ENCODE measurements around the gene DPP10. TPM values are rescaled to one million over a fixed set of nuclear protein-coding genes. Genes with fewer than 3 reads are reported as not detected.

The DPP10 gene
- total RNA-seq, 4 donors from 2014 or later, result 1.9 to 4.6 (median 3.9) TPM

DNA sequence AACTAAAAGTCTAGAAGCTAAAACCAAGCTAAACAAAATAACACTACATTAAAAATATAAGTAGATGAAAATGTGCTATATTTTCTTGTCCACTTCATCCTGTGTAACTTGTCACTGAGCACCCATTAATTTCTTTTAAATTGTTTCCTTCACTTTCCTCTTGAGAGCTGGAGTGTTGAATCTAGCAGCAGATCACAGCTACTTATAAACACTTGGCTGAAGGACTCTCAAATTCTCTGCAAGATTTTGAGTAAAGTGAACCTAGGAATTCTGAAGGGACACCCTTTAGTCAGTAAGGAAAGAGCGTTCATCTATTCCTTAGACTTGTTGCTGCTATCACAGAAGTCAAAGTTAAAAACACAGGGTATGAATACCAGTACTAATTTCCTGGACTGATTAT is 1163.9 kb downstream of the DPP10 start:
- Histone ChIP-seq H3K36me3 (no peaks in the 10 kb centered on the region), H3K27ac (no peak overlapping the region), H3K9me3 (no peaks in the 10 kb centered on the region), H3K4me1 (no peaks in the 10 kb centered on the region), H3K27me3 (no peaks in the 10 kb centered on the region), H3K4me3 (no peak overlapping the region)
- 14 to 36% methylated on average over 1 of the region's 1 CpG for WGBS, 2 donors (ENCODE audit: low coverage in 1 of 2)
- no peak for TF ChIP-seq CTCF (IDR thresholded peaks at IDR 0.05)
- TF ChIP-seq POLR2A (IDR thresholded peaks at IDR 0.05), result no peak
- no peak for TF ChIP-seq EP300 (IDR thresholded peaks at IDR 0.05)
- no peak for TF ChIP-seq POLR2AphosphoS5 (IDR thresholded peaks at IDR 0.05)
- ATAC-seq, result no peak

DNA sequence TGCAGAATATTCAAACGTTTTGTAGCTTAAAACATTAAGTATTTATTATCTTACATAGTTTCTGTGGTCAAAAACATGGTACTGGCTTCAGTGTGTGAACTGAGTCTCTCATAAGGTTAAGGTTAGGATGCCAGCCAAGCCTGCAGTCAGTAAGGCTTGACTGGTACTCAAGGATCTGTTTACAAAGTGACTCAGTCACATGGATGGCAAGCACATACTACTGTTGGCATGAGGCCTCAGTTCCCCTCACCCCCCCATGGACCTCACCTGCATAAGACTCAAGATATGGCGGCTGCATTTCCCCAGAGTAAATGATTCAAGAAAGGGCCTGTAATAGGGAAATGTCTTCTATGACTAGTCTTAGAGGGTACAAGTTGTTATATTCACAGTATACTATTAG is 1167.5 kb downstream of the DPP10 start:
- Histone ChIP-seq H3K4me3 (no peak overlapping the region), H3K36me3 (no peaks in the 10 kb centered on the region), H3K27me3 (no peaks in the 10 kb centered on the region), H3K27ac (no peak overlapping the region), H3K9me3 (no peaks in the 10 kb centered on the region), H3K4me1 (no peaks in the 10 kb centered on the region)
- 42 to 64% methylated on average over 1 to 2 of the region's 2 CpGs for WGBS, 2 donors (ENCODE audit: low coverage in 1 of 2)
- ATAC-seq, result no peak
- TF ChIP-seq CTCF (IDR thresholded peaks at IDR 0.05) (no peak), POLR2AphosphoS5 (IDR thresholded peaks at IDR 0.05) (no peak), EP300 (IDR thresholded peaks at IDR 0.05) (no peak), POLR2A (IDR thresholded peaks at IDR 0.05) (no peak)

DNA sequence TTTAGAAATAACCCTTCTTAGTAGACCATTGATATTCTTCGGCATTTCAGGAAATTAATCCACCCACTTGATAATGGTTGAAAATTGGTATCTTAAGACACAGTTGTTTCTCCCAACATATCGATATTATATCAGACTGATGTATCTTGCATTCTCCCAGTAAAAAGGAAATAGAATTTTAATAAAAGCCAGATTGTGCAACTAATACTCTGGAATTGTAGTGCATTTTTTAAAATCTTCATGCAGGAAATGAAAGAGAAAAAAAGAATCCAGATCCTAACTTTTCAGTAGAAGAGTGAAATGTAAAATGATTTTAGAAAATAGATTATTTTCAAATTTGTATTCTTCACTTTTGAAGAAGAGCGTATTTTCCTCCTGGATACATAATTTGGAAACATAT is 1168.4 kb downstream of the DPP10 start:
- WGBS, 2 donors (ENCODE audit: low coverage in 1 of 2), result 87 to 90% methylated on average over 3 of the region's 3 CpGs
- ATAC-seq, result no peak
- TF ChIP-seq POLR2A (IDR thresholded peaks at IDR 0.05) (no peak), EP300 (IDR thresholded peaks at IDR 0.05) (no peak), CTCF (IDR thresholded peaks at IDR 0.05) (no peak), POLR2AphosphoS5 (IDR thresholded peaks at IDR 0.05) (no peak)
- no peaks in the 10 kb centered on the region for H3K36me3 ChIP-seq
- H3K27me3 ChIP-seq, result no peaks in the 10 kb centered on the region
- no peaks in the 10 kb centered on the region for H3K4me1 ChIP-seq
- H3K27ac ChIP-seq, result no peak overlapping the region
- no peaks in the 10 kb centered on the region for H3K9me3 ChIP-seq
- no peak overlapping the region for H3K4me3 ChIP-seq

DNA sequence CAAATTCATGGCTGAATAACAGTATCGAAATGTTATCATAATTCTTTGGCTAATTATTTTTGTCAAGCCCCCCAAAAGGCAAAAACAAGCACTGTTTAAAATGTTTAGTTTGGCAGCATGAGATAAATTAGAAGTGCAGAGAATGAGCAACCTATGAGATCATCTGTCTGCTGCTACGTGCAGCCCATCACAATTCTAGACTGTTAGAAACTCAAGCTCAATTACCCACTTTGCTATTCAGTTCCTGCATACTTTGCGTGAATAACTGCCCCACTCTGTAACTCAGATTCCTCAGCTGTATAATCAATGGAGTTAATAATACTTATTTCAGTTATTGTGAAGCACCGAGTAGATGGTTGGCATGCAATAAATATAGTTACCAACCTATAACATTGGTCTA is 1181.9 kb downstream of the DPP10 start:
- no peaks in the 10 kb centered on the region for H3K4me1 ChIP-seq
- WGBS, 2 donors (ENCODE audit: low coverage in 1 of 2), result 54 to 72% methylated on average over 4 of the region's 4 CpGs

More for the DNA sequence above, 1181.9 kb downstream of the DPP10 start:
- no peak for ATAC-seq
- H3K4me3 ChIP-seq, result no peak overlapping the region
- H3K27me3 ChIP-seq, result no peaks in the 10 kb centered on the region
- TF ChIP-seq POLR2AphosphoS5 (IDR thresholded peaks at IDR 0.05) (no peak), POLR2A (IDR thresholded peaks at IDR 0.05) (no peak), EP300 (IDR thresholded peaks at IDR 0.05) (no peak), CTCF (IDR thresholded peaks at IDR 0.05) (no peak)
- no peaks in the 10 kb centered on the region for H3K36me3 ChIP-seq
- H3K27ac ChIP-seq, result no peak overlapping the region
- peaks cover 0 to under 1% (median 0%) of the 10 kb centered on the region in 3 donors for H3K9me3 ChIP-seq
